Upper lobe of right lung (tissue), 1 donor: ENCODE data around the gene IPO13. TPM values are rescaled to one million over a fixed set of nuclear protein-coding genes. Genes with fewer than 3 reads are reported as not detected.
A peak's percentile ranks its signal among the peaks of the same experiment; 100 is the strongest.

Experiments used
- ATAC-seq: fragments of 200-7000 bp; cut with Tn5 transposase; one replicate; pipeline ENCODE4 v1.9.1; 2020; ENCODE audit warnings: mild to moderate bottlenecking, moderate library complexity
- DNase-seq: peaks from one replicate; pipeline ENCODE4 v3.0.0-alpha.2; 2020
- H3K27ac ChIP-seq: fragments of 200-600 bp; one replicate; pipeline ENCODE4 v1.8.0; 2022
- H3K27me3 ChIP-seq: fragments of 200-600 bp; one replicate; pipeline ENCODE4 v1.8.0; 2022; ENCODE audit warnings: mild to moderate bottlenecking
- H3K36me3 ChIP-seq: fragments of 200-600 bp; one replicate; pipeline ENCODE4 v1.8.0; 2022
- H3K4me1 ChIP-seq: fragments of 200-600 bp; one replicate; pipeline ENCODE4 v1.8.0; 2022
- H3K4me3 ChIP-seq: fragments of 200-600 bp; one replicate; pipeline ENCODE4 v1.8.0; 2022; ENCODE audit warnings: mild to moderate bottlenecking
- H3K9me3 ChIP-seq: fragments of 200-600 bp; one replicate; pipeline ENCODE4 v1.8.0; 2022
- intact Hi-C: fragments of 100-400 bp; cut with DNase I; formaldehyde crosslinking; loops from one replicate; pipeline ENCODE4 v1.11.0; 2022
- total RNA-seq: library from RNA; stranded (reverse); fragmentation: NEBNext Ultra II Directional; extraction: Animal tissue kit (Norgen Biotek cat#: 25700); gene quantifications from one replicate; pipeline ENCODE4 v1.2.1, GENCODE V29; 2021
- TF ChIP-seq, protein P1 (sequence below): fragments of 200-600 bp; IDR thresholded peaks from one replicate; pipeline ENCODE4 v1.8.0; 2022; ENCODE audit warnings: antibody characterized with exemption
- donor health status: DM: no; HTN: yes; CAD: no; lungs with severe emphysema.

The IPO13 gene
- total RNA-seq, 1 donor from 2014 or later = 24.9 TPM

DNA sequence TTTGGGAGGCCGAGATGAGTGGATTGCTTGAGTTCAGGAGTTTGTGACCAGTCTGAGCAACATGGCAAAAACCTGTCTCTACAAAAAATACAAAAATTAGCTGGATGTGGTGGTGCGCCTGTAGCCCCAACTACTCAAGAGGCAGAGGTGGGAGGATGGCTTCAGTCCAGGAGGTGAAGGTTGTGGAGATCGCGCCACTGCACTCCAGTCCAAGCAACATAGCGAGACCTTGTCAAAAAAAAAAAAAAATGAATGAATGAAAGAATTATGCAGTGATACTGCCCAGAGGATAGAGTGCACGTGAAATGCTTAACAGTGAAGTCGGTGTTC lies 22.6 kb downstream of the IPO13 start:
- peaks cover 12% of the 10 kb centered on the region for H3K4me1 ChIP-seq
- H3K9me3 ChIP-seq = no peaks in the 10 kb centered on the region
- DNase-seq (no peak), ATAC-seq (no peak)
- TF ChIP-seq, protein P1, sequence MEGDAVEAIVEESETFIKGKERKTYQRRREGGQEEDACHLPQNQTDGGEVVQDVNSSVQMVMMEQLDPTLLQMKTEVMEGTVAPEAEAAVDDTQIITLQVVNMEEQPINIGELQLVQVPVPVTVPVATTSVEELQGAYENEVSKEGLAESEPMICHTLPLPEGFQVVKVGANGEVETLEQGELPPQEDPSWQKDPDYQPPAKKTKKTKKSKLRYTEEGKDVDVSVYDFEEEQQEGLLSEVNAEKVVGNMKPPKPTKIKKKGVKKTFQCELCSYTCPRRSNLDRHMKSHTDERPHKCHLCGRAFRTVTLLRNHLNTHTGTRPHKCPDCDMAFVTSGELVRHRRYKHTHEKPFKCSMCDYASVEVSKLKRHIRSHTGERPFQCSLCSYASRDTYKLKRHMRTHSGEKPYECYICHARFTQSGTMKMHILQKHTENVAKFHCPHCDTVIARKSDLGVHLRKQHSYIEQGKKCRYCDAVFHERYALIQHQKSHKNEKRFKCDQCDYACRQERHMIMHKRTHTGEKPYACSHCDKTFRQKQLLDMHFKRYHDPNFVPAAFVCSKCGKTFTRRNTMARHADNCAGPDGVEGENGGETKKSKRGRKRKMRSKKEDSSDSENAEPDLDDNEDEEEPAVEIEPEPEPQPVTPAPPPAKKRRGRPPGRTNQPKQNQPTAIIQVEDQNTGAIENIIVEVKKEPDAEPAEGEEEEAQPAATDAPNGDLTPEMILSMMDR = no peak
- peaks cover 13% of the 10 kb centered on the region for H3K36me3 ChIP-seq
- peak overlapping the region; percentile 93 for H3K4me3 ChIP-seq
- no peak overlapping the region for H3K27ac ChIP-seq
- no peaks in the 10 kb centered on the region for H3K27me3 ChIP-seq
- intact Hi-C loops = no loop called here

DNA sequence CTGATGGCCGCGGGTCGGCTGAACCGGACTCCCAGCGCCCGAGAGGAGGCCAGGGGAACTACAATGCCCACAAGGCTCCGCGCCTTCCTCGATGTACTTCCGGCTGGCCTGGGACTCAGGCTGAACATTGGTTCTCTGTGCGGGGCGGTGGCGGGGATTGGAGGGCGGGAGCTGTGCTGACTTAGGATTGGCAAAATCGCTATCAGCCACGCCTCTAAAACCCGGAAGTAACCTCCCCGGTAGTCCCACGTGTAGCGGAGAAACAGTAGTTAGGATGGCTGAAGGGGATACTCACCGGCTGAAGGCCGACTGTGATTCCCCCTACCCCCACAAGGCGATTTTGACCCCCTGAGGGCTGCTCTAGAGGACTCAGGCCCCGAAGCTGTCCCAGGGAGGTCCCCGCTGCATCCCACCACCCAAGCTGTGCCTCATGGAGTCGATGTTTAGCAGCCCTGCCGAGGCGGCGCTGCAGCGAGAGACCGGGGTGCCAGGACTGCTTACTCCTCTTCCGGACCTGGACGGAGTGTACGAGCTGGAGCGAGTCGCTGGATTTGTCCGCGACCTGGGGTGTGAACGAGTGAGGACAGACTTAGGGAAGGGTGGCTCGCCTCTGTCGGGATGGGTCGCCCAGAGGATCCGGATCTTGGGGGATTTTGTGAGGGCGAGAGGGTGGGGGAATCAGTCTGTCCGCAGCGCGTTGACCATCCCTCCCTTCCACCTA lies 23.2 kb downstream of the IPO13 start, which contains the start of gene DPH2:
DPH2 (plus strand) TSS at position 265 of the 721 bp plus-strand sequence; CDS start at position 431, 166 bp downstream.
- TF ChIP-seq, protein P1 = no peak
- H3K36me3 ChIP-seq = peaks cover 13% of the 10 kb centered on the region
- H3K4me1 ChIP-seq = peaks cover 12% of the 10 kb centered on the region
- peak; percentile 94 for ATAC-seq
- DNase-seq = peak; percentile 98
- no peaks in the 10 kb centered on the region for H3K9me3 ChIP-seq
- peak within 1 kb of the TSS; percentile 17 for H3K27ac ChIP-seq
- H3K4me3 ChIP-seq = peak within 1 kb of the TSS; percentile 93
- intact Hi-C loops = no loop called here
- H3K27me3 ChIP-seq = no peaks in the 10 kb centered on the region

DNA sequence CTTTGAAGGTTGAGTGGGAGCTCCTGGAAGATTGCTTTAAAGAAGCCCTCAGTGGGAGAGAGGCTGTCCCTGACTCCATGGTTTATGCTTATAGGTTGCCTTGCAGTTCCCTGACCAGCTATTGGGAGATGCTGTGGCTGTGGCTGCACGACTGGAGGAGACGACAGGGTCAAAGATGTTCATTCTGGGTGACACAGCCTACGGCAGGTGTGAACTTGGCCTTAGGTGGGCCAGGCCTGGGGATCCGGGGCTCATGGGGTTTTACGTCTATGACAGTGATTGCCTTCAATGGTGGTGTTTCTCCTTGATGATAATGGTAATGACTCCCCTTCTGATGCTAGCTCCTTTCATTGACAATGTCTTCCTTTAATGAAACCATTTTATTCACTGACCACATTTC lies 23.8 kb downstream of the IPO13 start:
- no peaks in the 10 kb centered on the region for H3K27me3 ChIP-seq
- H3K27ac ChIP-seq = peak overlapping the region; percentile 17
- intact Hi-C loops = no loop called here
- H3K36me3 ChIP-seq = peaks cover 13% of the 10 kb centered on the region
- ATAC-seq (no peak), DNase-seq (no peak)
- H3K4me1 ChIP-seq = peaks cover 13% of the 10 kb centered on the region
- H3K4me3 ChIP-seq = peak overlapping the region; percentile 93
- no peaks in the 10 kb centered on the region for H3K9me3 ChIP-seq
- TF ChIP-seq, protein P1 = no peak

DNA sequence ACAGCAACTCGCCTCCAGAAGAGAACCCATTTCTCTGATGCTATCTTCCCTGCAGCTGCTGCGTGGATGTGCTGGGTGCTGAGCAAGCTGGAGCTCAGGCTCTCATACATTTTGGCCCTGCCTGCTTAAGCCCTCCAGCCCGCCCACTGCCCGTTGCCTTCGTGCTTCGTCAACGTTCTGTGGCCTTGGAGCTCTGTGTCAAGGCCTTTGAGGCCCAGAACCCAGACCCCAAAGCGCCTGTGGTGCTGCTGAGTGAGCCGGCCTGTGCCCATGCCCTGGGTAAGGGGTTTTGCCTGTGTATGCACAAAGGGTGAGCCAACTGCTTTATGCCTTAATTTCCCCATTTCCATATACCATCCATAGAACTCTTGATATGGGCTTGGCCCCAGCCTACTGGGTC lies 24.2 kb downstream of the IPO13 start:
- intact Hi-C loops = no loop called here
- TF ChIP-seq, protein P1 = no peak
- no peak for DNase-seq
- H3K4me3 ChIP-seq = no peak overlapping the region
- no peaks in the 10 kb centered on the region for H3K27me3 ChIP-seq
- no peak overlapping the region for H3K27ac ChIP-seq
- ATAC-seq = no peak
- peaks cover 13% of the 10 kb centered on the region for H3K36me3 ChIP-seq
- H3K4me1 ChIP-seq = peaks cover 17% of the 10 kb centered on the region
- H3K9me3 ChIP-seq = no peaks in the 10 kb centered on the region

DNA sequence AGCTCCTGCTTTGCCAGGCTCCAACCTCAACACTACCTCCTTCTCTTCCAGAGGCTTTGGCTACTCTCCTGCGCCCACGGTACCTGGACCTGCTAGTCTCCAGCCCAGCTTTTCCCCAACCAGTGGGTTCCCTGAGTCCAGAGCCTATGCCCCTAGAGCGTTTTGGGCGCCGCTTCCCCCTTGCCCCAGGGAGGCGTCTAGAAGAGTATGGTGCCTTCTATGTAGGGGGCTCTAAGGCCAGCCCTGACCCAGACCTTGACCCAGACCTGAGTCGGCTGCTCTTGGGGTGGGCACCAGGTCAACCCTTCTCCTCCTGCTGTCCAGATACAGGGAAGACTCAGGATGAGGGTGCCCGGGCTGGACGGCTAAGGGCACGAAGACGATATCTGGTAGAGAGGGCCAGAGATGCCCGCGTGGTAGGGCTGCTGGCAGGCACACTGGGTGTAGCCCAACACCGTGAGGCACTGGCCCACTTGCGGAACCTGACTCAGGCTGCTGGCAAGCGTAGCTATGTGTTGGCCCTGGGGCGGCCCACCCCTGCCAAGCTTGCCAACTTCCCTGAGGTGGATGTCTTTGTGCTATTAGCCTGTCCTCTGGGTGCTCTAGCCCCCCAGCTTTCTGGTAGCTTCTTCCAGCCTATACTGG lies 24.7 kb downstream of the IPO13 start:
- Histone ChIP-seq H3K9me3 (no peaks in the 10 kb centered on the region), H3K4me1 (peaks cover 22% of the 10 kb centered on the region), H3K4me3 (no peak overlapping the region), H3K27me3 (no peaks in the 10 kb centered on the region), H3K27ac (no peak overlapping the region), H3K36me3 (peaks cover 17% of the 10 kb centered on the region)
- no peak for ATAC-seq
- no peak for DNase-seq
- intact Hi-C loops = no loop called here
- TF ChIP-seq, protein P1 = no peak
